GM12874 (cell line): ENCODE results near the gene C1QC.

Experiments used
- TF ChIP-seq, protein P1 (sequence below): IDR thresholded peaks from 2 replicates; pipeline ENCODE4 v1.5.1; 2011; ENCODE audit warnings: low read depth, mild to moderate bottlenecking, control low read depth, low read length, moderate library complexity; ENCODE audit not compliant: insufficient read depth

Gene C1QC

DNA sequence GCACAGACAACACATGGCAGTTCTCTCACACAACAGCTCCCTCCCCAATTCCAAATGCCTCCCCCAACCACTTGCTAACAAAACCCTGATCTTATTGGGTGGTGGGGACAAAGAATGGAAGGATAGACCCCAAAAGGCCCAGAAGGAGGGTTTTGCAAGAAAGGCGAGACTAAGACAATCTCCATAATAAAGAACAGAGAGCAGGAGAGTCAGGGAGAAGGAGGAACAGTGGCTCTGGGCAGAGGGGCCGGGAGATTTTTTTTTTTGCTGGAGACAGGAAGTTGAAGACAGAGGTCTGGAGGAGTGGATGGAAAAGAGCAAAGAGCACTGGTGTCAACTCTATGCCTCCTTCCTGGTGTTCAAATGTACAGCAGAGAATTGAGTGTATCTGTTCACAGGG is 13.5 kb upstream of the C1QC start:
- TF ChIP-seq, protein P1, sequence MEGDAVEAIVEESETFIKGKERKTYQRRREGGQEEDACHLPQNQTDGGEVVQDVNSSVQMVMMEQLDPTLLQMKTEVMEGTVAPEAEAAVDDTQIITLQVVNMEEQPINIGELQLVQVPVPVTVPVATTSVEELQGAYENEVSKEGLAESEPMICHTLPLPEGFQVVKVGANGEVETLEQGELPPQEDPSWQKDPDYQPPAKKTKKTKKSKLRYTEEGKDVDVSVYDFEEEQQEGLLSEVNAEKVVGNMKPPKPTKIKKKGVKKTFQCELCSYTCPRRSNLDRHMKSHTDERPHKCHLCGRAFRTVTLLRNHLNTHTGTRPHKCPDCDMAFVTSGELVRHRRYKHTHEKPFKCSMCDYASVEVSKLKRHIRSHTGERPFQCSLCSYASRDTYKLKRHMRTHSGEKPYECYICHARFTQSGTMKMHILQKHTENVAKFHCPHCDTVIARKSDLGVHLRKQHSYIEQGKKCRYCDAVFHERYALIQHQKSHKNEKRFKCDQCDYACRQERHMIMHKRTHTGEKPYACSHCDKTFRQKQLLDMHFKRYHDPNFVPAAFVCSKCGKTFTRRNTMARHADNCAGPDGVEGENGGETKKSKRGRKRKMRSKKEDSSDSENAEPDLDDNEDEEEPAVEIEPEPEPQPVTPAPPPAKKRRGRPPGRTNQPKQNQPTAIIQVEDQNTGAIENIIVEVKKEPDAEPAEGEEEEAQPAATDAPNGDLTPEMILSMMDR = no peak

DNA sequence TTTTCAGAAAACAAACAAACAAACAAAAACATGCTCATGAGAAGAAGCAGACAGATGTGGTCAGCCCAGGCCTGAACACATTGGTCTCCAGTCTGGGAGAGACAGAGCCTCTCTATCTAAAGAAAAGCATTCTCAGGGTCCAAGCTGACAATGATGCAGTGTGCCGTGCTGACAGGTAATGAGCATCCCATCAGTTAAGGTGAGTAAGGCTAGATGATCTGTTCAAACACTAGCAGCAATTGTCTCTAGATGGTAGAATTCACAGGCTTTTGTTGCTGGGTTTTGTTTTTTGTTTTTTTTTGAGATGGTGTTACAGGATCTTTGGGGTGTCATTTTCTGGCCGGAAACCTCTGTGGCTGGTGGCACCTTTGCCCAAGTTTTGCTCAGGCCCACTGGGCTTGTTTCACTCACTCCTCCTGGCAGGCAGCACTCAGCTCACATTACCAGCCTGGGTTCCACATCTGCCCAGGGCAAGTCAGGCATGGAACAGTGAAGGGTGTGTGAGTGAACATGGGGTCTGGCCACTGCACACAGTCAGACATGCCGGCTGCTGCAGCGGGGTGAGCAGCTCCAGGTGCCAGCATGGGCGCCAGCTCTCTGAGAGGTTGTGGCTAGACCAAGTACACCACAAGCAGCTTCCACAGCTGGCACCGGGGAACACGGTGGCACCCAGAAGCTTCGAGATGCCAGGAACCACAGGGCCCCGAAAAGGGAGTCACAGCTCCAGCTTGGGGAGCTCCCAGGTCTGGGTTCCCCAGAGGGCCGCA is 9.6 kb upstream of the C1QC start:
- TF ChIP-seq, protein P1 = no peak

DNA sequence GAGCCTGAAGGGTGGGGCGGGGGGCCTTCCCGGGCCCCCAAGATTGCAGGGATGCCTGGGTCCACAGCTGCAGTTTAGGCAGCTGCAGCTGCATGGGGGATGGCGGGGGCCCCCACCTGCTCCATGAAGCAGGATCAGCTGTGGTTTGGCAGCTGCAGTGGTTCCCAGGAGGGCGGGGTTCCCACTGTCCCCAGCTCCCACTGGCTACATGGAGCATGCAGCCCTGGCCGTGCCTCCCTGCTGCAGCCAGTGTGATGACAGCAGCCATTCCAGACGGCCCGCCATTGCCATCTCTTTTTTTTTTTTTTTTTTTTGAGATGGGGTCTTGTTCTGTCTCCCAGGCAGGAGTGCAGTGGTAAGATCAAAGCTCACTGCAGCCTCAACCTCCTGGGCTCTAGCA is 8.0 kb upstream of the C1QC start:
- TF ChIP-seq, protein P1 = no peak

DNA sequence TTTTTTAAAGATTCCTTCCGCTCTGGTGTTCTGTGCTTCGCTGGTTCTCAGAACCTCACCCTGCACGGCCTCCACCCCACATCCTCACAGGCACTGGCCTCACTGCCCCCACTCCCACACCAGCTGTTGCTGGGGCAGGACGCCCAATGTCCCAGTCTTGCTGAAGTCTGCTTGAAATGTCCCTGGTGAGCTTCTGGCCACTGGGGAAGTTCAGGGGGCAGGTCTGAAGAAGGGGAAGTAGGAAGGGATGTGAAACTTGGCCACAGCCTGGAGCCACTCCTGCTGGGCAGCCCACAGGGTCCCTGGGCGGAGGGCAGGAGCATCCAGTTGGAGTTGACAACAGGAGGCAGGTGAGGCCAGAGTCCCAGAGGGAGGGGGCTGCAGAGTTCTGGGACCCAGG is 7.1 kb upstream of the C1QC start, which contains the start of gene C1QA:
Gene C1QA, plus strand, starts transcription at position 276 of the 400 bp plus-strand sequence. CDS start 989 bp downstream, outside the sequence.
- TF ChIP-seq, protein P1 = no peak

DNA sequence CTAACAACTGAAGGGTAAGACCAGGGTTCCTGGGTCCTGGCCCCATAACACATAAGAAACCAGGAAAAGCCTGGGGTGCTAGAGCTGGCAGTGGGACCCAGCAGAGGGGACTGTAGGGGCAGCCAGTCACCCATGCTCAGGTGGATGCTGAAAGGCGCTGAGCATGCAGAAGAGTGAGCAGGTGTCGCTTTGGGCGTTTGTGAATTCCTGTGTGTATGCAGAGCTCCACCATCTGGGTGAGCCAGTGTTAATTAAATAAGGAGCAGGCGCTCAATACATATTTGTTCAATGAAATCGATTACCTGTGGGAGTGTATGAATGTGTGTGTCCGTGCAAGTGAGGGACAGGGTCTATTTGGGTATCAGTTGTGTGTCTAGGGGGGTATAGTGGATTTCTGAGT is 6.5 kb upstream of the C1QC start:
- TF ChIP-seq, protein P1 = no peak

DNA sequence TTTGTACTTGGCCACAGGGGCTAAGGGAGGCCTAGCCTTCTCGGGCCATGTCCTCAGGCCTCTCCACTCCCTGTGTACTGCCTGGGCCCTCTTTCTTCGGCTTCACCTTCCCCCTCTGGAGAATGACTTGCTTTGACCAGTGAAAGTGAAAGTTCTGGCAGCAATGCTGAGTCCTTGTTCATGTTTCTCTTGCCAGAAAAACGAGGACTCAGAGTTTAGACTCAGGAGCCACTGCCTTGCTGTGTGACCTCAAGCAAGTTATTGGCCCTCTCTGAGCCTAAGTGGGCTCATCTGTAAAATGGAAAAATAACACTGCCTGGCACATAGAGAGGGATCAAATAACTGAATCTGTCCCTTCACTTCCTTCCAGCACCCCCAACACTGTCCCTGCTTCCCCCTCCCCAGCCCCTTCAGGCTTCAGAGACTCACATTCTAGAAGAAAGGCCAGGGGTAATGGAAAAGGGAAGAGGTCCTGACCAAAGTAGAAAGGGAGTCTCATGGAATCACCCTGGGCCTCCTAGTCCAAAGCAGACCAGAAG is 5.5 kb upstream of the C1QC start:
- TF ChIP-seq, protein P1 = no peak

DNA sequence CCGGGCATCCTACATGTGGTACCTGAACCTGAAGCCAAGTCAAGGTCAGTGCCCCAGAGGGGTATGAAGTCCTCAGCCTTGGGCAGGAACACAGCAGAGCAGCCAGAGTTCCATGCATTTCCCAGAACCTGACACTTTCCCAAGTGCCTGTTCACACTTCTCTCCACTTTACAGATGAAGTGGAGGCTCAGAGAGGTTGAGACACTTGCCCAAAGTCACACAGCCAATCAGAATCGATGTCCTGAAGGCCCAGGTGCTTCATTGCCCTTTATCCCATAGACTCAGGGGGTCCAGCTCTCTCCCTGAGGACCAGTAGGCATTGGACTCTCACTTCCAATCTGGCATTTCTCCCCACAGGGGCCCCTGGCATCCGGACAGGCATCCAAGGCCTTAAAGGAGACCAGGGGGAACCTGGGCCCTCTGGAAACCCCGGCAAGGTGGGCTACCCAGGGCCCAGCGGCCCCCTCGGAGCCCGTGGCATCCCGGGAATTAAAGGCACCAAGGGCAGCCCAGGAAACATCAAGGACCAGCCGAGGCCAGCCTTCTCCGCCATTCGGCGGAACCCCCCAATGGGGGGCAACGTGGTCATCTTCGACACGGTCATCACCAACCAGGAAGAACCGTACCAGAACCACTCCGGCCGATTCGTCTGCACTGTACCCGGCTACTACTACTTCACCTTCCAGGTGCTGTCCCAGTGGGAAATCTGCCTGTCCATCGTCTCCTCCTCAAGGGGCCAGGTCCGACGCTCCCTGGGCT is 4.8 kb upstream of the C1QC start:
- TF ChIP-seq, protein P1 = no peak
